DND-41 (cell line): ENCODE data around the gene SUPT20H.

Experiments used
- CTCF ChIP-seq: IDR thresholded peaks from 2 replicates; pipeline ENCODE4 v1.5.1; 2012; ENCODE audit warnings: borderline replicate concordance, low read length, moderate library complexity, mild to moderate bottlenecking; ENCODE audit not compliant: poor library complexity, severe bottlenecking; ENCODE audit errors: extremely low read depth
- EZH2 ChIP-seq: IDR thresholded peaks from 3 replicates; pipeline ENCODE4 v1.6.1; 2012; ENCODE audit warnings: borderline replicate concordance, low read depth, mild to moderate bottlenecking, moderate library complexity, low read length, inconsistent platforms; ENCODE audit not compliant: severe bottlenecking

- TF ChIP-seq EZH2 (no peak), CTCF (no peak)
These were observed 28.0 kb upstream of the SUPT20H start for GRCh38 chr13:37087486-37087885.
